ENCODE results near the gene TNS3.

Gene TNS3

GRCh38 chr7:47516985-47517600 is 64.8 kb downstream of the TNS3 start:
- TF ChIP-seq CTCF (IDR thresholded peaks at IDR 0.05; ENCODE audit: low read depth, low read length, missing control alignments) = no peak
- no peak overlapping the region for H3K4me3 ChIP-seq (replicated peaks; ENCODE audit: low read depth, low read length)
- DNase-seq (ENCODE audit: extremely low read depth, low read depth) = no peak

GRCh38 chr7:47516386-47516785 is 65.5 kb downstream of the TNS3 start:
- H3K4me3 ChIP-seq (replicated peaks; ENCODE audit: low read depth, low read length) = no peak overlapping the region
- TF ChIP-seq CTCF (IDR thresholded peaks at IDR 0.05; ENCODE audit: low read depth, low read length, missing control alignments) = no peak
- DNase-seq (ENCODE audit: extremely low read depth, low read depth) = no peak

DNA sequence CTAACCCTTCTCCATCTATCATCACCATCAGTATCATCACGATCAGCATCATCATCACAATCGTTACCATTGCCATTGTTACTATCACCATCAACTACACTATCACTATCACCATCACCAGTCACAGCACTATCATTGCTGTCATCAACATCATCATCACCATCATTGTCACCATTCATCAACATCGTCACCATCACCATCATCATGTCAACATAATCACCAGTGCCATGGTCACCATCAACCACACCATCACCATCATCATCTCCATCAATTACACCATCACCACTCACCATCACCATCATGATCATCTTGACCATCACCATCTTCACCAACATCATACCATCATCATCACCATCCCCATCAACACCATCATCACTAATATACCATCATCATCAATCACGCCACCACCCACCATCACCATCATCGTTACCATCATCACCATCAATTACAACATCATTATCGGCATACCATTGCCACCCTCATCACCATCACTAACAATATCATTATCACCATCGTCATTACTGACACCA is 66.5 kb downstream of the TNS3 start:
- TF ChIP-seq CTCF (IDR thresholded peaks at IDR 0.05; ENCODE audit: low read depth, low read length, missing control alignments) = no peak
- no peak overlapping the region for H3K4me3 ChIP-seq (replicated peaks; ENCODE audit: low read depth, low read length)
- no peak for DNase-seq (ENCODE audit: extremely low read depth, low read depth)

DNA sequence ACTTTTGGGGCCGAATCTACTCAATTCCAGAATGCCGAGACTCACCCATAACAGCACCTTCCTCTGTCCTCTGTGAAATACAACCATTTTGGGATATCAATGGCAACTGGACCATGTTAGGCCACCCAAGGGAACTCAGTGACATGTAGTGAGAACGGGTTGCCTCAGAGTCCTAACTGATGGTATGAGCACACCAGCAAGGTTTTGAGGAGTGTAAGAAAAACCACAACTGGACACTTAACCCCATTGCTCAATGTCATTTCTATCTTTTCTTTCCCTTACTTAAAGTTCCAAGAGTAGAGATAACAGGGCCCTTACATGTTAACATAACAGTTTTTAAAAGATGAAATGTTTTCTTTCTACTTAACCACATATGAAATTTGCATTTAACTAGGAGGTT is 67.1 kb downstream of the TNS3 start:
- no peak for TF ChIP-seq CTCF (IDR thresholded peaks at IDR 0.05; ENCODE audit: low read depth, low read length, missing control alignments)
- DNase-seq (ENCODE audit: extremely low read depth, low read depth) = no peak
- H3K4me3 ChIP-seq (replicated peaks; ENCODE audit: low read depth, low read length) = no peak overlapping the region

DNA sequence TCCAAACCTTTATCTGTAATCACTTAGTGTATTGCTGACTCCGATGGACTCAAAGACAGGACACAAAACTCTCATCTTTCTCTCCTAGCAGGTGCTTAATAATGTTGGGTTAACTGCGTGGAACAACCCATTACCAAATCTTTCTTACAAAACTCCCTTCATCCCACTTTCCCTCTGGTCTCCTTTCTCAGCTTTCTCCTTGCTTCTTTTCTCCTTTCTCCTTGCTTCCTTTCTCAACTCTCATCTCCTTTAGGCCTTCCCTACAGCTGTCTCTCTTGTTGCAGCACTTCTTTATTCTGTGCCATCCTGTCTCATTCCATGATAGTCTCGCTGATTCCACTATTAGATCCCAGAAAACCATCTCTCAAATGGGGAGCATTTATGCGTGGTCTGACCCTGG is 67.5 kb downstream of the TNS3 start:
- no peak for TF ChIP-seq CTCF (IDR thresholded peaks at IDR 0.05; ENCODE audit: low read depth, low read length, missing control alignments)
- no peak overlapping the region for H3K4me3 ChIP-seq (replicated peaks; ENCODE audit: low read depth, low read length)
- DNase-seq (ENCODE audit: extremely low read depth, low read depth) = no peak

GRCh38 chr7:47513741-47514241 is 68.1 kb downstream of the TNS3 start:
- H3K4me3 ChIP-seq (replicated peaks; ENCODE audit: low read depth, low read length) = no peak overlapping the region
- DNase-seq (ENCODE audit: extremely low read depth, low read depth) = peak; percentile 56
- no peak for TF ChIP-seq CTCF (IDR thresholded peaks at IDR 0.05; ENCODE audit: low read depth, low read length, missing control alignments)

All from HFF-Myc (cell line).